Cardiac septum (tissue), 1 donor: ENCODE data around the gene PTPRS. TPM values are rescaled to one million over a fixed set of nuclear protein-coding genes. Genes with fewer than 3 reads are reported as not detected.
"Not testable (repeated sequence)": the region's sequence is repeated elsewhere in the genome, so short reads cannot be mapped to it uniquely, and the experiment has no call there.

ENCODE experiments used
- DNase-seq: peaks from one replicate; pipeline ENCODE4 v3.0.0-alpha.2; 2020; ENCODE audit warnings: low spot score
- intact Hi-C: fragments of 100-400 bp; cut with DNase I; formaldehyde crosslinking; loops from one replicate; pipeline ENCODE4 v1.14.0; 2022
- long read RNA-seq: library from polyadenylated mRNA; unstranded; transcript quantifications from one replicate; pipeline ENCODE4 v2.0.0, GENCODE V29; 2021
- total RNA-seq: library from RNA; stranded (reverse); fragmentation: NEBNext Ultra II Directional; extraction: Animal tissue kit (Norgen Biotek cat#: 25700); gene quantifications from one replicate; pipeline ENCODE4 v1.2.1, GENCODE V29; 2021
- donor health status: DM: no; HTN: no; CAD: no.

The PTPRS gene
- total RNA-seq, result 37.5 TPM
- long read RNA-seq, partial matches to known transcripts, result 6 of 10 reads
- long read RNA-seq, other reads (novel, unspliced or antisense), result 4 of 10 reads

DNA sequence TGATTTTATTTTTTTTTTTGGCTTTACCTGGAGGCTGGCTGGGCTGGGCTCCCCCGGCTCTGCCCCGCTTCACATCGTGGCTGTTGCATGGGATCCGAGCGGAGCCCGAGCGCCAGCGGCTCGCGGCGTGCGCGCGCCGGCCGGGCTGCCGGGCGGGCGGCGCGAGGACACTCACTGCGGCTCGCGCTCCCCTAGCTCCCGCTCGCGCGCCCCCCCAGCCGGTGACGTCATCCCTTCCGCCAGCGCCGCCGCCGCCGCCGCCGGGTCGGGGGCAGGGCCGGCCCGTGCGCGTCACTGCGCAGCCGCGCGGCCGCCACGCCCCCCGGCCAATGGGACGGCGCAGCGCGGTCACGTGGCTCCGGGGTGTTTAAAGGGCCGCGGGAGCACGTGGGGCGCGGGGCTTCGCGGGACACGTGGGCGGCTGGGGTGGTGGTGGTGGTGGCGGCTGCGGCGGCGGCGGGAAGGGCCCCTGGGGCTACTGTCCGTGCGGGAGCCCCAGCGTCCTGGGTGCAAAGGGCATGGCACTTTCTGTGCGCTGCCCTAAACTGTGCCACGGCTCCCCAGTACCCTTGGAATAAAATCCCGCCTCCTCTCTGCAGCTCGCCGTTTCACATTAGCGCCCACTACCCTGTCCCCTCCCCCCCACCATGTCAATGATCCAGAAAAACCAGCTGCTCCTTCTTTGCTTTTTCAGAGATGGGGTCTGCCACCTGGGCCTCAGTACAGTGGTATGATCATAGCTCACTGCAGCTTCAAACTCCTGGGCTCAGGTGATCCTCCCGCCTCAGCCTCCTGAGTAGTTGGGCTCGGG lies at the start of gene PTPRS:
PTPRS (minus strand) TSS at position 176 of the 811 bp plus-strand sequence. CDS start 54,672 bp downstream, outside the sequence.
- peak; percentile 83 for DNase-seq
- intact Hi-C loops, result loop anchor here (10.0 kb wide), 1 partner anchor 234 kb away; no protein-coding TSS in a partner anchor

DNA sequence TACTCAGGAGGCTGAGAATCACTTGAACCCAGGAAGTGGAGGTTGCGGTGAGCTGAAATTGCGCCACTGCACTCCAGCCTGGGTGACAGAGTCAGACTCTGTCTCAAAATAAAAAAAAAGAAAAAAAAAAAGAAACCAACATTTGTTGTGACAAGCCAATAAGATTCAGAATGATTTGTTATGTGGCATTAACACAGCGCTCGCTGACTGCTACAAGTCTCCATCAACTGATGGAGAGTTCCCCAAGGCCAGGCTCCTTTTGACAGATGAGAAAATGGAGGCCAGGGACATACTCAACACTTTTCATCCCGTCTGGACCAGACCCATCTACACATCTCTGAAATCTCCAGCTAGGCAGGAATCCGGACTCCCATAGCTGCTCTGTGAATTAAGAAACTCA lies 48.7 kb upstream of the PTPRS start:
- intact Hi-C loops, result no loop called here
- no peak for DNase-seq

DNA sequence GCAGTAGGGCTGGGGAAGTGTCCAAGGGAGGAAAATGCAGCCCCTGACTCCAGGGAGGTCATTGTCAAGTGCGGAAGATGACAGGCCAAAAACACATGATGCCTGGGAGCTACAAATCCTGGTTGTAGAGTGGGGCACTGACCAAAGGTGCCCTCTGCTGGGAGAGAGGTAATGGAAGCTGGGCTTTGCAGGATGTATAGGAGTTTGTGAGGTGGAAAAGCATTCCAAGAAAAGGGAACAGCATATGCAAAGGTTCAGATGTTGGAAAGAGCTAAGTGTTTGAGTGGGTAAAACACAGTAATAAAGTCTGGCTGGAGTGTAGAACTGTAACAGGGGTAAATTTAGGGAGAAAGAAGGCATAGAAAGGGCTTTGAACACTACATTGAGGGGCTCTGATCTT lies 46.9 kb upstream of the PTPRS start:
- no peak for DNase-seq
- intact Hi-C loops, result no loop called here

DNA sequence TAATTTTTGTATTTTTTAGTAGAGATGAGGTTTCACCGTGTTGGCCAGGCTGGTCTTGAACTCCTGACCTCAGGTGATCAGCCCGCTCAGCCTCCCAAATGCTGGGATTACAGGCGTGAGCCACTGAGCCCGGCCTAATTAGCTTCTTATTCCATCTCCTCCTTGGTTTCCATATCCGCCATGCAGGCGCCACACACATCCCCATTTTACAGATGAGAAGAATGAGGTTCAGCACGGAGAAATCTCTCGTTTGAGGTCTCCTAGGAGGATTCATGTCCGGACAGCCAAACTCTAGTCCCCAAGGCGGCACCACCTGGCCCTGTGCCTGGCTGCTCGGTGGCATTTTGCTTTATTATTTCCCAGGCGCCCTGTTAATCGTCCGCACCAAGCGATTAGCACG lies 46.2 kb upstream of the PTPRS start:
- no peak for DNase-seq
- intact Hi-C loops, result no loop called here

DNA sequence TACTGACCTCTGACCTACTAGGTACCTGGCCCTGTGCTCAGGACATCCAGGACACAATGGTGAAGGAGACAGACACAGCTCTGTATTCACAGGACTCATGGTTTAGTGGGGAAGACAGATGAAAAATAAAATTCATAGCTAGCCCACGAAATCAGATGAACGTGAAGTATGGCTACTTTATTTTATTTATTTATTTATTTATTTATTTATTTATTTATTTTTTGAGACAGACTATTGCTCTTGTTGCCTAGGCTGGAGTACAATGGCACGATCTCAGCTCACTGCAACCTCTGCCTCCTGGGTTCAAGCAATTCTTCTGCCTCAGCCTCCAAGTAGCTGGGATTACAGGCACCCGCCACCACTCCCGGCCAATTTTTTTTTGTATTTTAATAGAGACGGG lies 40.6 kb upstream of the PTPRS start:
- intact Hi-C loops, DNase-seq: not testable (repeated sequence)

DNA sequence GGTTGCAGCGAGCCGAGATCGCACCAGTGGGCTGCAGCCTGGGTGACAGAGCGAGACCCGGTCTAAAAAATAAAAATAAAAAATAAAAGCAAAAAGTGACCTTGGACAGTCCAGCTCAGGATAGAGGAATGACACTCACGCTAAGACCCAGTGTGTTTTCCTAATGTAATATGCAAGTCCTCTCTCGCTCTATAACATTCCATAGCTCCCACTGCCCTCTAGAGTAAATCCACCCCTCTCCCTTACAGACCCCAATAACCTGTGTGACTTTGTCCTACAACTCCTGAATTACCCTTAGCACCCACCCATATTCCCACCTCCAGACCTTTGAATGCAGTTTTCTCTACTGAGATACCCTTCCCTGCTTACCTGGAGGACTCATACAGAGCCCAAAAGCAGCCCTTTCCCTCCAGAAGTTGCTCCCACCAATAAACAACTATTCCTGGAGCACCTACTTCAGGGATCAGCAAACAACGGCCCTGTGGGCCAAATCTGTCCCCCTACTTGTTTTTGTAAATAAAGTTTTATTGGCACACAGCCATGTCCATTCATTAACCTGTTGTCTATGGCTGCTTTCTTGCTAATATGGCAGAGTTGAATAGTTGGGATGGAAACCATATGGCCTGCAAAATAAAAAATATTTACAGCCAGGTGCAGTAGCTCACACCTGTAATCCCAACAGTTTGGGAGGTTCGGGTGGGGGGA lies 39.8 kb upstream of the PTPRS start:
- intact Hi-C loops, result no loop called here
- no peak for DNase-seq

DNA sequence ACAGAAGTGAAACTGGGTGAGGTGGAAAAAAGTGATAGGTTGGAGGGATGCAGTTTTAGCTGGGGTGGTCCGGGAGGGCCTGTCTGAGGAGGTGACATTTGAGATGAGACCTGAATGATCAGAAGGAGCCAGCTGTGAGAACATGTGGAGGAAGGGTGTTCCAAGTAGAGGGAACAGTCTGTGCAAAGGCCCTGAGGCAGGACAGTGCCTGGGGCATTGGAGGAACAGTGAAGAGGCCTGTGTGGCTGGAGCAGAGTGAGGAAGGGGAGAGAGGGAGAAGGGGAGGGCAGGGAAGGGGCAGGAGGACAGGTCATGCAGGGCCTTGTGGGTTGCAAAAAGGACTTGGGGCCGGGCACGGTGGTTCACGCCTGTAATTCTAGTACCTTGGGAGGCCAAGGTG lies 36.3 kb upstream of the PTPRS start:
- intact Hi-C loops, result no loop called here
- DNase-seq, result no peak

DNA sequence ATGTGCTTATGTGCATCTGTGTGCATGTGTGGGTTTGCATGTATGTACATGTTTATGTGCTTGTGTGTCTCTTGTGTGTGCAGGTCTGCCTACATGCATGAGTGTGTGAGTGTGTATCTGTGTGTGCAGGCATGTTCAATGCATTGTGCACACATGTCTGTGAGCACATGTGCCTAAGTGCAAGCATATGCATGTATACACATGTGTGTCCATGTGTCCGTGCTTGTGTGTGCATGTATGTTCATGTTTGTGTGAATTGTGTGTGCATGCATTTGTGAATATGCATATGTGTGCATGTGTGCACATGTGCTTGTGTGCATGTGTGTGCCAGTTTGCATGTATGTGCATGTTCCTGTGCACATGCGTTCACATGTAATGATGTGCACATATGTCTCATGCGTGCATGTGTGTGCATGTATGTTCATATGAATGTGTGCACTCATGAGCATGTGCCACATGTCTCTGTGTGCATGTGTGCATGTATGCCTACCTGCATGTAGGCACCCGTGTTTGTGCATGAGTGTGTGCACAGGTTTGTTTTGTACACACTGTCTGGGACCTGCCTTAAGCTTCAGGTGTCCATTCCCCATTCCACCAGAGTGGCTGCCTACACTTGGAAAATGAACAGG lies 32.1 kb upstream of the PTPRS start:
- no peak for DNase-seq
- intact Hi-C loops, result no loop called here

DNA sequence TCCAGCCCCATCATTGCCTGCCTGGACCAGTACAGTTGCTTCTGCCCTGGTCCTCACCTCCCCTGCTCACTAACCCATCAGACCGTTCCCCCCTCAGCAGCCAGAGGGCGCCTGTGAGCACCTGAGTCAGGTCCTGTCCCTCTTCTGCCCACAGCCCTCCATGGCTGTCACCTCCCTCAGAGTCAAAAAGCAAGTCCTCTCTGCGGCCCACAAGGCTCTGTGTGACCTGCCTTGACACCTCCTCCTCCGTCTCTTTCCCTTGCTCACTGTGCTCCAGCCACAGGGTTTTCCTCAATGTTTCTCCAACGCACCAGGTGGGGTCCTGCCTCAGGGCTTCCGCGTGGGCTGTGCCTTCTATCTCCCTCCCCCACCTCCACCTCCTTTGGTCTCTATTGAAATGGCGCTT lies 29.4 kb upstream of the PTPRS start:
- no peak for DNase-seq
- intact Hi-C loops, result no loop called here

DNA sequence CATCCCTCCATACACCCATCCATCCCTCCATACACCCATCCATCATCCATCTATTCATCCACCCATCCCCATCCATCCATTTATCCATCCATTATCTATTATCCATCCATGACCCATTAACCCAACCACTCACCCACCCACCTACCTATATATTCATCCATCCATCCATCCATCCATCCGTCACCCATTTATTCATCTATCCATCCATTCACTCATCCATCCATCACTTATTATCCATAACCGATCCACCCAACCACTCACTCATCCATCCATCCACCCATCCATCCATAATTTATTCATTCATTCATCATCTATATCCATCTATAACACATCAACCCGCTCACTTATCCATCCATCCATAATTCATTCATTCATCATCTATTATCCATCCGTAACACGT lies 28.7 kb upstream of the PTPRS start:
- intact Hi-C loops, result no loop called here
- DNase-seq, result no peak

DNA sequence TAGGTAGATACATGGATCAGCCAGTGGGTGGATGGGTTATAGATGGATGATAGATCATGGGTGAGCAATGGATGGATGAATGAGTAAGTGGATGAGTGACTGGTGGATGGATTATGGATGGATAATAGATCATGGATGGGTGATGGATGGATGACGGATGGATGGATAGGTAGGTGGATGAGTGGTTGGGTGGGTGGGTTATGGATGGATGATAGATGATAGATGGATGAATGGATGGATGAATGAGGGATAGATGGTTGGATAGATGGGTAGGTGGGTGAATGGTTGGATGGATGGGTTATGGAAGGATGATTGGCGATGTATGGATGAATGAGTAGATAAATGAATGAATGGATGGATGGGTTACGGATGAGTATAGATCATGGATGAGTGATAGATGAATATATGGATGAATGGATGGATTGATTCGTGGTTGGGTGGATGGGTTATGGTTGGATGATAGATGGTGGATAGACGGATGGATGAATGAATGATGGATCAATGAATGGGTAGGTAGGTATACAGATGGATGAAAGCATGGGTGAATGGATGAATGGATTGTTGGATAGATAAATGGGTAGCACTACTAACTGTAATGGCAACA lies 27.0 kb upstream of the PTPRS start:
- intact Hi-C loops, result no loop called here
- DNase-seq, result no peak

DNA sequence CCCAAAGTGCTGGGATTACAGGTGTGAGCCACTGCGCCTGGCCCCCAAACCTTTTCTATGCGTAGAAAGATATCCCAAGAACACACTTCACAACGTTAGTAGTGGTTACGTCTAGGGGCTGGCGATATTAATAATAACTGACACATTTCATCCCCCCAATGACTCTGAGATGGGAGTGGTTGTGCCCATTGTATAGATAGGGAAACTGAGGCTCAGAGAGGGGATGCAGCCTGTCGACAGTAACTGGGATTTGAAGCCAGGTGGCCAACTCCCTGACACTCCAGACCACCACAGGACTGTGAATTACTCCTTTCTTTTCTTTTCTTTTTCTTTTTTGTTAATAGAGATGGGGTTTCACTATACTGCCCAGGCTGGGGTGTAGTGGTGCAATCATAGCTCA lies 25.3 kb upstream of the PTPRS start:
- intact Hi-C loops, result no loop called here
- DNase-seq, result no peak

DNA sequence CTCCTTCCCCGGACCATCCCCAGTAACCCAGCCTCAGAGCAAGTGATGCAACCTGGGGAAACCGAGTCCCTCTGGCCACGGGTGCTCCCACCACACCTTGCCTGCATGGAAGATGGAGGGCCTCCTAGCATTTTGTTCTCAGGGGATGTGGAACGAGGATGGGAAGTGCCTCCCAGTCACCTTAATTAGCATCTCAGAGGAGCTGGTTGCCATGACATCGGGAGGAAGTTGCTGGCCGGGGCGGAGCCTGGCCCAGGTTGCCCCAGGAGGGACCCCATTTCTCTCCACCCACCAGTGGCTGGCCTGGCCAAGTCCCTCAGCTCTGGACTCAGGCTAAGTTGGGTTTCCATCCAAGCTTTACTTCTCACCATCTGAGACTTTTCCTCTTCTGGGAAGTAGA lies 24.1 kb upstream of the PTPRS start:
- intact Hi-C loops, result no loop called here
- no peak for DNase-seq

DNA sequence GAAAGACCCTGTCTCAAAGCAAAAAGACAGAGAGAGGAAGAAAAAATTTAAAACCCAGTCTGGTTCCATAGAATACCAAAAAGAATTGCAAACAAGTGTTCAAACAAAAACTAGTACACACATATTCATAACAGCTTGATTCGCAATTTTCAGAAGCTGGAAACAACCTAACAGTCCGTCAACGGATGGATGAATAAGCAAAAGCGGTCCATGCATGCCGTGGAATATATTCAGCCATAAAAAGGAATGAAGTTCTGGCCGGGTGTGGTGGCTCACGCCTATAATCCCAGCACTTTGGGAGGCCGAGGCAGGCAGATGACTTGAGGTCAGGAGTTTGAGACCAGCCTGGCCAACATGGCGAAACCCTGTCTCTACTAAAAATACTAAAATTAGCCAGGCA lies 21.2 kb upstream of the PTPRS start:
- intact Hi-C loops, DNase-seq: not testable (repeated sequence)

DNA sequence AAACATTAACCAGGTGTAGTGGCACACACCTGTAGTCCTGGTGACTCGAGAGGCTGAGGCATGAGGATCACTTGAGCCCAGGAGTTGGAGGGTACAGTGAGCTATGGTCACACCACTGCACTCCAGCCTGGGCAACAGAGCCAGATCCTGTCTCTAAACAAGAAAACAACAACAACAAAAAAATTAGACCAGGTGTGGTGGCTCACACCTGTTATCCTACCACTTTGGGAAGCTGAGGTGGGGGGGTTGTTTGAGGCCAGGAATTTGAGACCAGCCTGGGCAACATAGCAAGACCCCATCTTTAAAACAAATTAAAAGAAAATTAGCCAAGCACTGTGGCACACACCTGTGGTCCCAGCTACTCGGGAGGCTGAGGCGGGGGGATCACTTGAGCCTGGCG lies 20.8 kb upstream of the PTPRS start:
- intact Hi-C loops, result no loop called here

DNA sequence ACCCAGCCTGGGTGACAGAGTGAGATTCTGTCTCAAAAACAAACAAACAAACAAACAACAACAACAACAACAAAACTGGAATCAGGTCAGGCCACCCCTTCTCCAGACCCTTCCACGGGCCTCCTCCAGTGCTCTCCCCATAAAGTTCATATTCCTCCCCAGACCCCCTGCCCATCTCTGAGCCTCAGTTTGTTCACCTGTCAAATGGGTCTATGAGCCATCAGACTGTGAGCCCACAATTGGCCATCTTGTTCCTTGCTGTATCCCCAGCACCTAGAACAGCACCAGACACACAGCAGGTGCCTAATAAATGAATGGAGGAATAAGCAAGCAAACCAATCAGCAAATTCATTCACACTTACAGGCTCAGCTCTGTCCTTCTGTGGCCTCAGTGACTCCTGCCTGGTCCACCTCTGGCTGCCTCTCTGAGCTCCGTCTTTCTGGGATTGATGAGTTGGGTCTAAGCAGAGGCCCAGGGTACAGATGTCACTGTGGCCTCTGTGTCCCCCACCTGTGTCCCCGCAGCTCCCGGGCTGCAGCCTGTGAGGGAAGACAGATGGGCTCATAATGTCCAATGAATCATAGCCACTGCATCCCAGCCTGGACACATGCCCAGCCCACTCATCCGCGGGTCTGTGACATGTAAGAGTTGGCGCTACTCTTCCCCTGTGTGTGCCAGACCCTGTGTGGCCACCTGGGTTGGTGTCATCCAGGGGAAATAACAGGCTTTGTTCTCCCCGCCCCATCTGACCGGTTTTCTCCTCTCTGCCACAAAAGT lies 19.6 kb upstream of the PTPRS start:
- intact Hi-C loops, result no loop called here
- no peak for DNase-seq

More for the DNA sequence above, 20.8 kb upstream of the PTPRS start:
- no peak for DNase-seq

DNA sequence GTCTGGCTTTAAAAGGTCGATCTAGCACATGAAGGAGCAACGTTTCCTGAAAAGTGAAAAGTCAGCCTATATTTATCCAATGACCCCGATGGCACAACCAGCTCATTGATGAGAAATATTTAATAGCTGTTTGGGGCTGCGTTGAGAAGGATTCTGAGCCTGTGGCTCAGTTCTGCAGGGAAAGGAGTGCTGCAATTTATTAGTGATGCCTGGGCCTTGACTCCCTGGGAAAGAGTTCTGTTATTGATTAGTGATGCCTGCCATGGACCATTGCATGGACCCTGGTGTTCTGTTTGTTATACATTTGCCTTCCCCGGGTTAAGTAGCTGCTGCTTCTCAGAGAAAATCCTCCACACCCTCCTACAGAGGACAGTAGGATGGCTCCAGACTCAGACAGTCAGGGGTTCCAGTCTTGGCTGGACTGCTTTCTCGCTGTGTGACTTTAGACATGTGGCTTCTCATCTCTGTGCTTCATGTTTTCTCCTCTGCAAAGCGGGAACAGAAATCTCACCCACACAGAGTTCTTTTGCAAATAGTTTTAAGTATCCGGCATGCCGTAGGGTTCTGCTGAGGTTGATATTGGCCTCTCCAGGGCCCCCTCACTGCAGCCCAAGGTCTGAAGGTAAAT lies 17.7 kb upstream of the PTPRS start:
- intact Hi-C loops, result no loop called here
- DNase-seq, result no peak

DNA sequence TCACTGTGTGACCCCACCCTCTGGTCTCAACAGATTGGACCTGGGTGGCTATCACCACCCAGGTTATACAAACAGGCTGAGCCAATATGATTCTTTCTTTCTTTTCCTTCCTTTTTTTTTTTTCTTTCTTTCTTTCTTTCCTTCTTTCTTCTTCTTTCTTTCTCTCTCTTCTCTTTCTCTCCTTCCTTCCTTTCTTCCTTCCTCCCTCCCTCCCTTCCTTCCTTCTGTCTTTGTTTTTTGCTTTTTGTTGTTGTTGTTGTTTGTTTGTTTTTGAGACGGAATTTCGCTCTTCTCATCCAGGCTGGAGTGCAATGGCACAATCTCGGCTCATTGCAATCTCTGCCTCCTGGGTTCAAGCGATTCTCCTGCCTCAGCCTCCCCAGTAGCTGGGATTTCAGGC lies 17.0 kb upstream of the PTPRS start:
- intact Hi-C loops, result no loop called here
- no peak for DNase-seq

DNA sequence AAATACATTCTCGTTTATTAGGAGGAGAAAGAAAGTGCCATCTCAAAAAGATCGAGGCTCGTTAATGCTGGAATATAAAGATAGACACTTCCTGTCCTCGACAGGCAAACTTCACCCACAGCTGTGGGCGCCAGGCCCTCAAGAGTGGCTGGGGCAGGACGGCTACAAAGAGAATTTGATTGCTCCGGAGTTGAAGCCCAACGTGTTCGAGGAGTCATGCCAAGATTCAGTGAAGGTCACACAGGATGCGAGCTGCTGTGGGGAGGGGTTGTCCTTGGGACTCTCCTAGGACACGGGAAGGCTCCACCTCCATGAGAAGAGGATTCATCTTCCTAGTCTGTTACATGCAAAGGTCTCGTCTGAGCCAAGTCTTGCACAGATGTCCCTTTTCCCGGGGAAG lies 16.3 kb upstream of the PTPRS start:
- intact Hi-C loops, result no loop called here
- DNase-seq, result no peak
